Brain microvascular endothelial cell (primary cell): ENCODE measurements around the gene ARHGEF33.

Experiments
- DNase-seq: peaks from one replicate; pipeline ENCODE4 v3.0.0-alpha.2; 2020
- H3K27ac ChIP-seq: fragments of 250-450 bp; sonication (Bioruptor Pico); 2 replicates; pipeline ENCODE4 v1.5.1; 2020; ENCODE audit warnings: mild to moderate bottlenecking, moderate library complexity
- H3K27me3 ChIP-seq: fragments of 250-450 bp; sonication (Bioruptor Pico); replicated peaks from 2 replicates; pipeline ENCODE4 v1.5.1; 2020; ENCODE audit warnings: mild to moderate bottlenecking
- H3K36me3 ChIP-seq: fragments of 250-450 bp; sonication (Bioruptor Pico); replicated peaks from 2 replicates; pipeline ENCODE4 v1.5.1; 2020; ENCODE audit warnings: mild to moderate bottlenecking
- H3K4me3 ChIP-seq: 2 replicates; pipeline ENCODE4 v1.5.1; 2011; ENCODE audit warnings: low read depth, mild to moderate bottlenecking, control low read depth, low read length, moderate library complexity
- in situ Hi-C: cut with HindIII; loops from 2 replicates; pipeline ENCODE4 v1.10.0; 2017; ENCODE audit warnings: low sequenced_read_pairs, low pct_ligation_motif_present
- TF ChIP-seq, protein P1 (sequence below): IDR thresholded peaks from 2 replicates; pipeline ENCODE4 v1.5.1; 2011; ENCODE audit warnings: low read depth, mild to moderate bottlenecking, moderate library complexity, low read length, control low read depth, inconsistent platforms; ENCODE audit errors: missing control alignments

ARHGEF33 gene

DNA sequence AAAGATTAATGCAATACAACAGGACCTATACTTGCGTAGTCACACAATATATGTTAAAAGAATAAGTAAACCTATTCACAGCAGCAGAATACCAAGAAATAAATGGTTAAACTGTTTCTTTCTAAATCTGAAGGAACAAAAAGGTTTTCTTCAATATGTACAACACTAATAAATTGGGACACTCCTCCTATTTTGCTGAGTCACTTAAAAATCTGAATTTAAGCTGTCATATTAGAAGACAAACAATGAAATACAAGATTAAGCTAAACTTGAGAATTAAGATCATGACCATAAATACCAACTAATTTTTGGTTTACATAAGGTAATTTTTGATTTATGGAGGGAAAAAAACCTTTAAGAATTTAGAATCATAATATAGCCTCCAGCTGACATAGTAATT, 92.8 kb downstream of the ARHGEF33 start:
- no peak overlapping the region for H3K27ac ChIP-seq
- TF ChIP-seq, protein P1, sequence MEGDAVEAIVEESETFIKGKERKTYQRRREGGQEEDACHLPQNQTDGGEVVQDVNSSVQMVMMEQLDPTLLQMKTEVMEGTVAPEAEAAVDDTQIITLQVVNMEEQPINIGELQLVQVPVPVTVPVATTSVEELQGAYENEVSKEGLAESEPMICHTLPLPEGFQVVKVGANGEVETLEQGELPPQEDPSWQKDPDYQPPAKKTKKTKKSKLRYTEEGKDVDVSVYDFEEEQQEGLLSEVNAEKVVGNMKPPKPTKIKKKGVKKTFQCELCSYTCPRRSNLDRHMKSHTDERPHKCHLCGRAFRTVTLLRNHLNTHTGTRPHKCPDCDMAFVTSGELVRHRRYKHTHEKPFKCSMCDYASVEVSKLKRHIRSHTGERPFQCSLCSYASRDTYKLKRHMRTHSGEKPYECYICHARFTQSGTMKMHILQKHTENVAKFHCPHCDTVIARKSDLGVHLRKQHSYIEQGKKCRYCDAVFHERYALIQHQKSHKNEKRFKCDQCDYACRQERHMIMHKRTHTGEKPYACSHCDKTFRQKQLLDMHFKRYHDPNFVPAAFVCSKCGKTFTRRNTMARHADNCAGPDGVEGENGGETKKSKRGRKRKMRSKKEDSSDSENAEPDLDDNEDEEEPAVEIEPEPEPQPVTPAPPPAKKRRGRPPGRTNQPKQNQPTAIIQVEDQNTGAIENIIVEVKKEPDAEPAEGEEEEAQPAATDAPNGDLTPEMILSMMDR = no peak
- in situ Hi-C loops = no loop called here
- H3K4me3 ChIP-seq = no peak overlapping the region
- DNase-seq = no peak
- H3K36me3 ChIP-seq = peaks cover 9% of the 10 kb centered on the region
- H3K27me3 ChIP-seq = no peaks in the 10 kb centered on the region

DNA sequence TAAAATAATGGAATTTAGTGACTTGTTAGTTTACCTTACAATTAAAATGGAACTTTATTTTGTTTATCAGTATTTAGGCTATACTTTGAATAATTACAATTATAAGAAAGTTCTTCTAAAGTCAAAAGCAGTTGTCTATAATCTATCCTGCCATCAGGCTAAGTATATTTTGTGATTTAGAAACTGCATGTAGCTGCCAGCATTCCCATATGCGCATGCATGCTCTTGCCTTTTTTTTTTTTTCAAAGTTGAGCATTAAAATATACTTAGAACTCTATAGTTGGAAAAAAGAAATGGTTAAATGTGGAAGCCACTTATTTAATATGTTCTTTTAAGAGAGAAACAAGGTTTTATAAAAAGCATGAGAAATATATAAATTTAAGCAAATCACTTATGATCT, 99.0 kb downstream of the ARHGEF33 start:
- Histone ChIP-seq H3K27me3 (no peaks in the 10 kb centered on the region), H3K27ac (no peak overlapping the region), H3K36me3 (peaks cover 11% of the 10 kb centered on the region), H3K4me3 (no peak overlapping the region)
- TF ChIP-seq, protein P1 = no peak
- no peak for DNase-seq
- in situ Hi-C loops = no loop called here

DNA sequence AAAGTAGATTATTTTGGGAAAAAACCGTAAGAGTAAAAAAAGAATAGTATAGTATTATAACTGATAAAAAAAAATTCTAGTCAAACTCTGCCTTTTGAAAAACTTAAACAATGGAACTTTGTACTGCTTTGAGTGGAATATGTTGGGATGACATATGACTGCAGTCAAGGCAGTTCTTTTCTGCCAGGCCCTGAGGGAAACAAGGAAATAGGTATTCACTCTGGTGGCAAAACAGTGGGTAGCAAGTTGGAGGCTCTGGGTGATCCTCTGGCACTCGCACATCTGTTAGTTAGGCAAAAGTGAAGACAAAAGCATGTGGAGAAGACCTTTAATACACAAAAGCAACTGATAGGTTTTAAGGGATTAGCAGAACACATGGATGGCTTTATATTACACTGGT, 102.2 kb downstream of the ARHGEF33 start:
- in situ Hi-C loops = no loop called here

DNA sequence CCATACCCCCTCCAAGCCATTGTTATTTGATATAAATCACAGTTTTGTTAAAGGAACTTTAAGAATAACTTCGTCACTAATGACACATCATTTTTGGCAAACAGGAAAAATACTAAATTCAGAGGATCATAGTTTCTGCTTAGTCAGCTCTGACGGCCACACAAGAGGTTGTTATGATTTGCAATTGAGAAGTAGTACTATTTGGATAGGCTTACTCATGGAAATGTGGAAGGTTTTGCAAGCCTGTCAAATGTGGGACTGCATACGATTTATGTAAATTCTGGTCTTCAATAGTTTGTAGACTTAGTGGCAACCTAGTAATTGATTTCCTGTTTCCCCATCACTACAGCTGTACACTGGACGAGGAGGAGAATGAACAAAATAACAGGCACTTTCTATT, 108.1 kb downstream of the ARHGEF33 start:
- H3K27me3 ChIP-seq = no peaks in the 10 kb centered on the region
- DNase-seq = peak; percentile 89
- H3K36me3 ChIP-seq = peaks cover 18% of the 10 kb centered on the region
- no peak overlapping the region for H3K4me3 ChIP-seq
- in situ Hi-C loops = no loop called here
- H3K27ac ChIP-seq = peak overlapping the region; percentile 3
- TF ChIP-seq, protein P1 = no peak

More for the DNA sequence above, 102.2 kb downstream of the ARHGEF33 start:
- TF ChIP-seq, protein P1 = no peak
- H3K27me3 ChIP-seq = no peaks in the 10 kb centered on the region
- no peak for DNase-seq
- no peak overlapping the region for H3K27ac ChIP-seq
- peaks cover 8% of the 10 kb centered on the region for H3K36me3 ChIP-seq
- no peak overlapping the region for H3K4me3 ChIP-seq

DNA sequence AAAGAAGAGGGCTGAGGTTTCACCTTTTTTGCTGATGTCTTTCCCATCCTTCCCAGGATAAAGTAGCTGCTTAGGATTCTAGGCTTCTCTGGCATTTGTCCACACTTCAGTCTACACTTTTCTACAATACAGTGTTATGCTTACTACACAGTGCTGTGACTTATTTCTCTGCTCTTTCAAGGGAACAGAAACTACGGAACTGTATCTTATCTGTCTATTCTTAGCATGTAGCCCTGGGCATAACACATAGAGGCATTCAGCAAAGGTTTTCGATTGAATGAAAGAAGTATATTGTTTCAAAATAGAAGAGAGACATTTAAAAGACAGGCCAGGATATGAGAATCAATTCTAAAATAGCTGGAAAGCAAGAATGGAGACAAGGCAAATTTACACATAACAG, 110.9 kb downstream of the ARHGEF33 start:
- Histone ChIP-seq H3K27me3 (no peaks in the 10 kb centered on the region), H3K36me3 (peaks cover 18% of the 10 kb centered on the region), H3K4me3 (no peak overlapping the region), H3K27ac (no peak overlapping the region)
- TF ChIP-seq, protein P1 = no peak
- no peak for DNase-seq
- in situ Hi-C loops = no loop called here

DNA sequence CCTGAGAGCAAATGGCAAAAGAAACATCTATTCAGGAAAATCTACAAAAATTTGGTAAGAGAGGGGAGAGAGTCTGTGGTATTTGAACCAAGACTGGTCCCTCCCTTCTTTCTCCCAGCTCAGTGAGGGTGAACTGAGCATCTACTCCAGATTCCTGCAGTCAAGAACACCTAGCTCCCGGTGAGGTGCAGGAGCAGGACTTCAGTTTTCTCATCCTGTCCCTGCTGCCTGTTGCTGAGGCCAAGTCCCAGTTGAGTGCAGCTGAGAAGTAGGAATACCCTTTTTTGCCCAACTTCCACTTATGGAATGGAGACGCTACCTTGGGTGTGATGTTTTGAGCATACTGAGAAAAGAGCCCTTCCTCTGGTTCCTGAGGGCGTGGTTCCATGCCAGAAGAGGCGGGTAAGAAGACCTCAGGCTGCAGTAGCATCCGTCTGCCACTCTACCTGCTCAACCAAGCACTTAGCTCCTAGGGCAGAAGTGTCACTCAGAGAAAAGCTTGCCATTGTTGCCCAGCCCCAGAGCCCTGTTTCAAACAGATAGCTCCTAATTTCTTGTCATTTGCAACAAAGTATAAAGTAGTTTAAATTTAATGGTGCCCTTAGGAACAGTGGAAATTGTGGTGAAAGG, 118.3 kb downstream of the ARHGEF33 start:
- no peaks in the 10 kb centered on the region for H3K27me3 ChIP-seq
- TF ChIP-seq, protein P1 = no peak
- H3K4me3 ChIP-seq = no peak overlapping the region
- peaks cover 5% of the 10 kb centered on the region for H3K36me3 ChIP-seq
- DNase-seq = no peak
- H3K27ac ChIP-seq = no peak overlapping the region
- in situ Hi-C loops = no loop called here
